ENCODE results near the gene CDSN.
"Not testable (repeated sequence)": the region's sequence is repeated elsewhere in the genome, so short reads cannot be mapped to it uniquely, and the experiment has no call there.

Gene CDSN

DNA sequence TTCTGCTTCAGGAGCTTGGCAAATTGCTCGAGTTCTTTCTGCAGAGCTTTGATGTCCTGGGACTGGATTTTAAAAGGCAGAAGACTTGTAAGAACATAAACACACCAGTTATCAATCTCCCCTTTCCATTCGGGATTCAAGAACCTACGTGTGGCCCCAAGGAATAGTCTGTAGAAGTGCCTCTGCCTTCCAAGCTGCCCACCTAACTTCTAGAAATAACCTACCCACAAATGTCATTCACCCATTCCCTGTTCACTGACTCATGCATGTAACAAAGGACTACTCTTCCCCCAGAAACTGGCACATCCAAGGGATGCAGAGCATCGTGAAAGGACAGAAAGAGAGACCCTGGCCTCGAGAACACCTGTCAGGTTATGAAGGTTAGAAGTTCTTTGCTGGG, 45.7 kb upstream of the CDSN start:
- Histone ChIP-seq H3K4me3 (replicated peaks; ENCODE audit: insufficient read depth, low read length) (no peak overlapping the region), H3K27me3 (ENCODE audit: insufficient read depth, poor library complexity, severe bottlenecking) (no peaks in the 10 kb centered on the region), H3K27ac (replicated peaks) (no peak overlapping the region)
- no peak for DNase-seq (ENCODE audit: low read depth in 1 of 2, low spot score in 1 of 2)
- TF ChIP-seq SPI1 (IDR thresholded peaks at IDR 0.05; ENCODE audit: borderline replicate concordance, low read depth), result no peak

- H3K27ac ChIP-seq (replicated peaks); H3K27me3 ChIP-seq (ENCODE audit: insufficient read depth, poor library complexity, severe bottlenecking); H3K4me3 ChIP-seq (replicated peaks; ENCODE audit: insufficient read depth, low read length); DNase-seq (ENCODE audit: low read depth in 1 of 2, low spot score in 1 of 2): not testable (repeated sequence)
Observed at GRCh38 chr6:31165064-31165832, 45.0 kb upstream of the CDSN start.

DNA sequence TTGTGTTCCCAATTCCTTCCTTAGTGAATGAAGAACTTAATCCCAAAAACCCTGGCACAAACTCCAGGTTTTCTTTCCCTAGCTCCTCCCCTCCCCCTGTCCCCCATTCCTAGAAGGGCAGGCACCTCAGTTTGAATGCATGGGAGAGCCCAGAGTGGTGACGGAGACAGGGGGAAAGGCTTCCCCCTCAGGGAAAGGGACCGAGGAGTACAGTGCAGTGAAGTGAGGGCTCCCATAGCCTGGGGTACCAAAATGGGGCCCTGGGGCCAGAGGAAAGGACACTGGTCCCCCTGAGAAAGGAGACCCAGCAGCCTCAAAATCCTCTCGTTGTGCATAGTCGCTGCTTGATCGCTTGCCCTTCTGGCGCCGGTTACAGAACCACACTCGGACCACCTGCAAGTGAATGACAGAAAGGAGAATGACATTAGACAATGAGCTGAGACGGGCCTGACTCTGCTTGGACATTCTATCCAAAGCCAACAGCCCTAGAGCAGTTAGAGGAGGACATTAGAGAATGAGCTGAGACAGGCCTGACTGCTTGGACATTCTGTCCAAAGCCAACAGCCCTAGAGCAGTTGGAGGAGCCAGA, 44.3 kb upstream of the CDSN start:
- not testable (repeated sequence) for H3K27ac ChIP-seq (replicated peaks); H3K4me3 ChIP-seq (replicated peaks; ENCODE audit: insufficient read depth, low read length); DNase-seq (ENCODE audit: low read depth in 1 of 2, low spot score in 1 of 2); H3K27me3 ChIP-seq (ENCODE audit: insufficient read depth, poor library complexity, severe bottlenecking)

- Histone ChIP-seq H3K27me3 (ENCODE audit: insufficient read depth, poor library complexity, severe bottlenecking) (no peaks in the 10 kb centered on the region), H3K4me3 (replicated peaks; ENCODE audit: insufficient read depth, low read length) (no peak overlapping the region), H3K27ac (replicated peaks) (no peak overlapping the region)
- peak in 1 of 2 experiments; percentile 25 for DNase-seq (ENCODE audit: low read depth in 1 of 2, low spot score in 1 of 2)
- TF ChIP-seq GABPA (IDR thresholded peaks at IDR 0.05; ENCODE audit: low read depth), result no peak
- TF ChIP-seq POLR2AphosphoS5 (IDR thresholded peaks at IDR 0.05; ENCODE audit: low read depth), result no peak
- TF ChIP-seq, protein P1, sequence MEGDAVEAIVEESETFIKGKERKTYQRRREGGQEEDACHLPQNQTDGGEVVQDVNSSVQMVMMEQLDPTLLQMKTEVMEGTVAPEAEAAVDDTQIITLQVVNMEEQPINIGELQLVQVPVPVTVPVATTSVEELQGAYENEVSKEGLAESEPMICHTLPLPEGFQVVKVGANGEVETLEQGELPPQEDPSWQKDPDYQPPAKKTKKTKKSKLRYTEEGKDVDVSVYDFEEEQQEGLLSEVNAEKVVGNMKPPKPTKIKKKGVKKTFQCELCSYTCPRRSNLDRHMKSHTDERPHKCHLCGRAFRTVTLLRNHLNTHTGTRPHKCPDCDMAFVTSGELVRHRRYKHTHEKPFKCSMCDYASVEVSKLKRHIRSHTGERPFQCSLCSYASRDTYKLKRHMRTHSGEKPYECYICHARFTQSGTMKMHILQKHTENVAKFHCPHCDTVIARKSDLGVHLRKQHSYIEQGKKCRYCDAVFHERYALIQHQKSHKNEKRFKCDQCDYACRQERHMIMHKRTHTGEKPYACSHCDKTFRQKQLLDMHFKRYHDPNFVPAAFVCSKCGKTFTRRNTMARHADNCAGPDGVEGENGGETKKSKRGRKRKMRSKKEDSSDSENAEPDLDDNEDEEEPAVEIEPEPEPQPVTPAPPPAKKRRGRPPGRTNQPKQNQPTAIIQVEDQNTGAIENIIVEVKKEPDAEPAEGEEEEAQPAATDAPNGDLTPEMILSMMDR (IDR thresholded peaks at IDR 0.05; ENCODE audit: insufficient read depth, low read length), result no peak
- no peak for TF ChIP-seq SPI1 (IDR thresholded peaks at IDR 0.05; ENCODE audit: borderline replicate concordance, low read depth)
- no peak for TF ChIP-seq REST (IDR thresholded peaks at IDR 0.05; ENCODE audit: insufficient replicate concordance, low read depth)
Observed at GRCh38 chr6:31163922-31164321, 43.7 kb upstream of the CDSN start.

DNA sequence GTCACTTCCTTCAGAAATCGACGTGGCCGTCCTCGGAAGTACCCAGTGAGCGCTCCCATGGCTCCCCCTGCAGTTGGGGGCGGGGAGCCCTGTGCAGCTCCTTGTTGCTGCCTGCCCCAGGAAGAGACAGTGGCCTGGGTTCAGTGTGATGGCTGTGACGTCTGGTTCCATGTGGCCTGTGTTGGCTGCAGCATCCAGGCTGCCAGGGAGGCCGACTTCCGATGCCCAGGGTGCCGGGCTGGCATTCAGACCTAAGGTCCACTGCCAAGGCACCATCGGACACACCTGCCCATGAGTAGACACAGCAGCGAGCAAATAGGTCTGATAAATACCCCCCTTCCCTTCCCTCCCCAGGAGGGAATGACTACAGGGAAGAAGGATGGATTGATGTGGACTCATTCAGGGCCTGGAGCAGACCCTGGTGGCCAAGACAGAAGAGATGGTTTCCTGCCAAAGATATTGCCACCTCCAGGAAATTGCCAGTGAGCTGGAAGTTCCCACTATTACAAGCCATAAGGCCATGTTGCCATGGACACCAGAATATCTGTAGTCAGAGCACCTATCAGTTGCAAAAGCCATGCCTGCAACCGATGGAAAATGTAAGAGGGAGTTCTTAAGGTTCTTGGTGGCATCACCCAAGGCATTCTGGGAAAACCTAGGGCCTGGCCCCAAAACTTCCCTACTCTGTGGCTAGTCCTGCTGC, 42.4 kb upstream of the CDSN start:
- TF ChIP-seq SPI1 (IDR thresholded peaks at IDR 0.05; ENCODE audit: borderline replicate concordance, low read depth) (no peak), REST (IDR thresholded peaks at IDR 0.05; ENCODE audit: insufficient replicate concordance, low read depth) (no peak), GABPA (IDR thresholded peaks at IDR 0.05; ENCODE audit: low read depth) (no peak), POLR2AphosphoS5 (IDR thresholded peaks at IDR 0.05; ENCODE audit: low read depth) (no peak)
- TF ChIP-seq, protein P1 (IDR thresholded peaks at IDR 0.05; ENCODE audit: insufficient read depth, low read length), result no peak
- Histone ChIP-seq H3K4me3 (replicated peaks; ENCODE audit: insufficient read depth, low read length) (no peak overlapping the region), H3K27me3 (ENCODE audit: insufficient read depth, poor library complexity, severe bottlenecking) (no peaks in the 10 kb centered on the region), H3K27ac (replicated peaks) (no peak overlapping the region)
- DNase-seq (ENCODE audit: low read depth in 1 of 2, low spot score in 1 of 2), result no peak
